CD4-positive, alpha-beta T cell (primary cell): ENCODE measurements around the gene PCDHB10. TPM values are rescaled to one million over a fixed set of nuclear protein-coding genes. Genes with fewer than 3 reads are reported as not detected.
A peak's percentile ranks its signal among the peaks of the same experiment; 100 is the strongest.
"Not testable (repeated sequence)": the region's sequence is repeated elsewhere in the genome, so short reads cannot be mapped to it uniquely, and the experiment has no call there.

Experiments
- ATAC-seq: fragments of 200-7000 bp; cut with Tn5 transposase; one replicate; pipeline ENCODE4 v1.10.0; 2022; ENCODE audit warnings: mild to moderate bottlenecking; ENCODE audit not compliant: poor library complexity
- CTCF ChIA-PET: fragments of 350-600 bp; sonication (Branson Sonifier 250); formaldehyde crosslinking; loops from one replicate; lab custom pipeline; 2021; ENCODE audit warnings: antibody characterized with exemption, inconsistent platforms; lab: Charles Lee
- POLR2A ChIA-PET: fragments of 350-600 bp; sonication (Branson Sonifier 250); formaldehyde crosslinking; loops from one replicate; lab custom pipeline; 2021; ENCODE audit warnings: antibody characterized with exemption, inconsistent platforms; lab: Charles Lee
- DNase-seq, 14 experiments: peaks; one replicate each; pipeline ENCODE4 v3.0.0-alpha.2; 2013 to 2020; ENCODE audit warnings: mixed read lengths in 2 of 14
- H3K27ac ChIP-seq, 2 donors: one replicate each; pipeline versions ENCODE4 v1.5.1 to v1.7.0; 2013; ENCODE audit warnings: low read length in 2 of 2, low read depth in 1 of 2, mild to moderate bottlenecking in 1 of 2
- H3K27me3 ChIP-seq, 2 experiments: 1 replicate in 1 of 2; 2 replicates in 1 of 2; pipeline versions ENCODE4 v1.6.1 to v1.7.0; 2013; ENCODE audit warnings: low read length in 2 of 2, control low read depth in 1 of 2, mild to moderate bottlenecking in 1 of 2, moderate library complexity in 1 of 2; ENCODE audit not compliant: insufficient read depth in 2 of 2, control insufficient read depth in 1 of 2
- H3K36me3 ChIP-seq: one replicate; pipeline ENCODE4 v1.6.1; 2013; ENCODE audit warnings: low read length, control low read depth; ENCODE audit not compliant: insufficient read depth
- H3K4me1 ChIP-seq: one replicate; pipeline ENCODE4 v1.6.1; 2013; ENCODE audit warnings: low read length, control low read depth; ENCODE audit not compliant: insufficient read depth
- H3K4me3 ChIP-seq: one replicate; pipeline ENCODE4 v1.5.1; 2013; ENCODE audit warnings: mild to moderate bottlenecking, low read length, moderate library complexity
- H3K9me3 ChIP-seq, 2 experiments: 1 replicate in 1 of 2; 2 replicates in 1 of 2; pipeline versions ENCODE4 v1.6.1 to v1.7.0; 2013; ENCODE audit warnings: low read length in 2 of 2, mild to moderate bottlenecking in 2 of 2, control low read depth in 1 of 2, moderate library complexity in 1 of 2; ENCODE audit not compliant: control insufficient read depth in 1 of 2, insufficient read depth in 1 of 2
- H3K27ac Mint-ChIP-seq: one replicate; pipeline ENCODE4 v1.8.0; 2020; ENCODE audit warnings: mixed read lengths
- H3K27me3 Mint-ChIP-seq: one replicate; pipeline ENCODE4 v1.8.0; 2021; ENCODE audit warnings: mixed read lengths
- H3K36me3 Mint-ChIP-seq: one replicate; pipeline ENCODE4 v1.8.0; 2021; ENCODE audit warnings: low read depth, mixed read lengths
- H3K4me1 Mint-ChIP-seq: one replicate; pipeline ENCODE4 v1.8.0; 2021; ENCODE audit warnings: low read depth, mixed read lengths
- H3K4me3 Mint-ChIP-seq: one replicate; pipeline ENCODE4 v1.8.0; 2020; ENCODE audit warnings: mild to moderate bottlenecking, mixed read lengths
- H3K9me3 Mint-ChIP-seq: one replicate; pipeline ENCODE4 v1.8.0; 2020; ENCODE audit warnings: mixed read lengths
- intact Hi-C, 2 experiments: fragments of 100-400 bp; cut with DNase I in 1 of 2; cut with micrococcal nuclease in 1 of 2; formaldehyde crosslinking; loops; one replicate each; pipeline versions ENCODE4 v1.15.1 to v1.9.0; 2023 to 2025; cut with DNase I, micrococcal nuclease
- total RNA-seq, 174 experiments: library from RNA in 2 of 174; stranded (reverse) in 2 of 174; gene quantifications; one replicate each; pipeline ENCODE4 v1.2.3 and lab custom pipeline; 2021 to 2026
- TF ChIP-seq, protein P1 (sequence below): fragments of 200-600 bp; IDR thresholded peaks from one replicate; pipeline ENCODE4 v1.8.0; 2022; ENCODE audit warnings: antibody characterized with exemption, mild to moderate bottlenecking

PCDHB10 gene
- total RNA-seq, 2 experiments from 2014 or later: not detected

DNA sequence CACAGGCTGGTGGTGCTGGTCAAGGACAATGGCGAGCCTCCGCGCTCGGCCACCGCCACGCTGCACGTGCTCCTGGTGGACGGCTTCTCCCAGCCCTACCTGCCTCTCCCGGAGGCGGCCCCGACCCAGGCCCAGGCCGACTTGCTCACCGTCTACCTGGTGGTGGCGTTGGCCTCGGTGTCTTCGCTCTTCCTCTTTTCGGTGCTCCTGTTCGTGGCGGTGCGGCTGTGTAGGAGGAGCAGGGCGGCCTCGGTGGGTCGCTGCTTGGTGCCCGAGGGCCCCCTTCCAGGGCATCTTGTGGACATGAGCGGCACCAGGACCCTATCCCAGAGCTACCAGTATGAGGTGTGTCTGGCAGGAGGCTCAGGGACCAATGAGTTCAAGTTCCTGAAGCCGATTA lies 23.9 kb downstream of the PCDHB10 start:
- Histone ChIP-seq H3K27me3 (peaks cover 15 to 52% of the 10 kb centered on the region in 2 experiments), H3K9me3 (peaks cover 19 to 26% of the 10 kb centered on the region in 2 experiments)
- POLR2A ChIA-PET, H3K36me3 ChIP-seq, H3K9me3 Mint-ChIP-seq, H3K36me3 Mint-ChIP-seq, H3K4me1 Mint-ChIP-seq, intact Hi-C loops, CTCF ChIA-PET, H3K4me3 Mint-ChIP-seq, DNase-seq, H3K4me3 ChIP-seq, H3K27ac ChIP-seq, H3K4me1 ChIP-seq, ATAC-seq, H3K27ac Mint-ChIP-seq: not testable (repeated sequence)
- H3K27me3 Mint-ChIP-seq: peaks cover 78% of the 10 kb centered on the region

GRCh38 chr5:141223112-141223783 lies 31.1 kb downstream of the PCDHB10 start, which contains the start of gene PCDHB14:
PCDHB14 (plus strand) TSS chr5:141223343; CDS start chr5:141223506, 163 bp downstream.
- Histone ChIP-seq H3K27me3 (peaks cover 31 to 52% of the 10 kb centered on the region in 2 experiments), H3K9me3 (peaks cover 23 to 37% of the 10 kb centered on the region in 2 experiments), H3K4me3 (no peak within 1 kb of the TSS), H3K27ac (no peak within 1 kb of the TSS), H3K4me1 (peaks cover 5% of the 10 kb centered on the region), H3K36me3 (no peaks in the 10 kb centered on the region)
- DNase-seq (peak in 3 of 14 experiments; percentile 5 to 37 (median 31)), ATAC-seq (no peak)
- ChIA-PET POLR2A (interaction anchor here (0.7 kb wide), 1 partner anchor 14 kb away, joined by 3 read pairs; no protein-coding TSS in a partner anchor), CTCF (interaction anchor here (1.5 kb wide), 1 partner anchor 97 kb away, joined by 5 read pairs; the partner anchor contains the start of gene TAF7)
- peaks cover 8% of the 10 kb centered on the region for H3K36me3 Mint-ChIP-seq
- TF ChIP-seq, protein P1, sequence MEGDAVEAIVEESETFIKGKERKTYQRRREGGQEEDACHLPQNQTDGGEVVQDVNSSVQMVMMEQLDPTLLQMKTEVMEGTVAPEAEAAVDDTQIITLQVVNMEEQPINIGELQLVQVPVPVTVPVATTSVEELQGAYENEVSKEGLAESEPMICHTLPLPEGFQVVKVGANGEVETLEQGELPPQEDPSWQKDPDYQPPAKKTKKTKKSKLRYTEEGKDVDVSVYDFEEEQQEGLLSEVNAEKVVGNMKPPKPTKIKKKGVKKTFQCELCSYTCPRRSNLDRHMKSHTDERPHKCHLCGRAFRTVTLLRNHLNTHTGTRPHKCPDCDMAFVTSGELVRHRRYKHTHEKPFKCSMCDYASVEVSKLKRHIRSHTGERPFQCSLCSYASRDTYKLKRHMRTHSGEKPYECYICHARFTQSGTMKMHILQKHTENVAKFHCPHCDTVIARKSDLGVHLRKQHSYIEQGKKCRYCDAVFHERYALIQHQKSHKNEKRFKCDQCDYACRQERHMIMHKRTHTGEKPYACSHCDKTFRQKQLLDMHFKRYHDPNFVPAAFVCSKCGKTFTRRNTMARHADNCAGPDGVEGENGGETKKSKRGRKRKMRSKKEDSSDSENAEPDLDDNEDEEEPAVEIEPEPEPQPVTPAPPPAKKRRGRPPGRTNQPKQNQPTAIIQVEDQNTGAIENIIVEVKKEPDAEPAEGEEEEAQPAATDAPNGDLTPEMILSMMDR: no peak
- H3K9me3 Mint-ChIP-seq: peaks cover 6% of the 10 kb centered on the region
- peak within 1 kb of the TSS; percentile 27 for H3K4me3 Mint-ChIP-seq
- H3K4me1 Mint-ChIP-seq: no peaks in the 10 kb centered on the region
- peaks cover 71% of the 10 kb centered on the region for H3K27me3 Mint-ChIP-seq
- intact Hi-C loops: loop anchor here (5.0 to 10.0 kb wide), 3 partner anchors 142 to 342 kb away; partner anchors contain the start of gene PCDHGA5 (in 1 of the 2)
- H3K27ac Mint-ChIP-seq: no peak within 1 kb of the TSS

GRCh38 chr5:141224844-141225243 lies 32.7 kb downstream of the PCDHB10 start:
- H3K27me3 Mint-ChIP-seq: peaks cover 66% of the 10 kb centered on the region
- intact Hi-C loops: loop anchor here (5.0 to 10.0 kb wide), 3 partner anchors 140 to 340 kb away; partner anchors contain the start of gene PCDHGA5 (in 1 of the 2)
- H3K4me1 Mint-ChIP-seq, H3K9me3 Mint-ChIP-seq, CTCF ChIA-PET, H3K27ac ChIP-seq, H3K36me3 Mint-ChIP-seq, ATAC-seq, H3K4me1 ChIP-seq, H3K36me3 ChIP-seq, POLR2A ChIA-PET, H3K4me3 ChIP-seq, H3K27ac Mint-ChIP-seq, H3K4me3 Mint-ChIP-seq, DNase-seq: not testable (repeated sequence)
- Histone ChIP-seq H3K9me3 (peaks cover 18 to 29% of the 10 kb centered on the region in 2 experiments), H3K27me3 (peaks cover 27 to 37% of the 10 kb centered on the region in 2 experiments)

DNA sequence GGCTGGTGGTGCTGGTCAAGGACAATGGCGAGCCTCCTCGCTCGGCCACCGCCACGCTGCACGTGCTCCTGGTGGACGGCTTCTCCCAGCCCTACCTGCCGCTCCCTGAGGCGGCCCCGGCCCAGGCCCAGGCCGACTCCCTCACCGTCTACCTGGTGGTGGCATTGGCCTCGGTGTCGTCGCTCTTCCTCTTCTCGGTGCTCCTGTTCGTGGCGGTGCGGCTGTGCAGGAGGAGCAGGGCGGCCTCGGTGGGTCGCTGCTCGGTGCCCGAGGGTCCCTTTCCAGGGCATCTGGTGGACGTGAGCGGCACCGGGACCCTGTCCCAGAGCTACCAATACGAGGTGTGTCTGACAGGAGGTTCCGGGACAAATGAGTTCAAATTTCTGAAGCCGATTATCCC lies 33.3 kb downstream of the PCDHB10 start:
- H3K4me3 ChIP-seq, H3K9me3 Mint-ChIP-seq, POLR2A ChIA-PET, H3K4me1 Mint-ChIP-seq, ATAC-seq, CTCF ChIA-PET, H3K4me1 ChIP-seq, DNase-seq, H3K27ac Mint-ChIP-seq, H3K4me3 Mint-ChIP-seq, H3K27ac ChIP-seq, H3K36me3 Mint-ChIP-seq, H3K36me3 ChIP-seq: not testable (repeated sequence)
- peaks cover 27 to 37% of the 10 kb centered on the region in 2 experiments for H3K27me3 ChIP-seq
- peaks cover 61% of the 10 kb centered on the region for H3K27me3 Mint-ChIP-seq
- peaks cover 18 to 33% of the 10 kb centered on the region in 2 experiments for H3K9me3 ChIP-seq
- intact Hi-C loops: loop anchor here (10.0 kb wide), 2 partner anchors 139 to 339 kb away; partner anchors contain the start of gene PCDHGA5 (in 1 of the 2)
